ENCODE results near the gene SCARF1.

The SCARF1 gene

DNA sequence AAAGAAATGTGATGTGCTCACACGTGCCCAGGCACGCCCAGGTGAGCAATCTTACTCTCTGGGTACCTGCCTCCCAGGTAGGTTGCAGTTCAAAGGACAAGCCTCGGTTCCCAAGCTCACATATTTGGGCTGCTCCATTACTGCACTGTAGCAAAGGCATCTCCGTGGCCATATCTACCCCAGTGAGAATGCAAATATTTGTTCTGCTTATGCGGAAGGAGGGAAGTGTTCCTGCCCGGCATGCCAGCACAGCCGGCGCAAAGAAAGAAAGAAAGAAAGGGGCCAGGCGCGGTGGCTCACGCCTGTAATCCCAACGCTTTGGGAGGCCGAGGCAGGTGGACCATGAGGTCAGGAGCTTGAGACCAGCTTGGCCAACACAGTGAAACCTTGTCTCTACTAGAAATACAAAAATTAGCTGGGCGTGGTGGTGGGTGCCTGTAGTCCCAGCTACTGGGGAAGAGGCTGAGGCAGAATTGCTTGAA is 47.6 kb downstream of the SCARF1 start:
- no peak for DNase-seq

DNA sequence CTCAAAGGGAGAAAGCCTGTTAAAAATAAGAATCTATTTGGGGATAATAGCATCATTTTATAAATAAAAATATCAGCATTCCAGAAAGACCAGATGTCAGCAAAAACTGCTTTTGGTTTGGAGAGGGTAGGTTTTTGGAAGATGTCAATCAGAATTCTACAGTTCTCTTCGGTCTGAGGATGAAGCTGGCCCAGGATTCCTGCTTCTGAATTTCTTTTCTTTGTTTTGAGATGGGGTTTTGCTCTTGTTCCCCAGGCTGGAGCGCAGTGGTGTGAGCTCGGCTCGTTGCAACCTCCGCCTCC is 52.0 kb downstream of the SCARF1 start:
- no peak for DNase-seq

DNA sequence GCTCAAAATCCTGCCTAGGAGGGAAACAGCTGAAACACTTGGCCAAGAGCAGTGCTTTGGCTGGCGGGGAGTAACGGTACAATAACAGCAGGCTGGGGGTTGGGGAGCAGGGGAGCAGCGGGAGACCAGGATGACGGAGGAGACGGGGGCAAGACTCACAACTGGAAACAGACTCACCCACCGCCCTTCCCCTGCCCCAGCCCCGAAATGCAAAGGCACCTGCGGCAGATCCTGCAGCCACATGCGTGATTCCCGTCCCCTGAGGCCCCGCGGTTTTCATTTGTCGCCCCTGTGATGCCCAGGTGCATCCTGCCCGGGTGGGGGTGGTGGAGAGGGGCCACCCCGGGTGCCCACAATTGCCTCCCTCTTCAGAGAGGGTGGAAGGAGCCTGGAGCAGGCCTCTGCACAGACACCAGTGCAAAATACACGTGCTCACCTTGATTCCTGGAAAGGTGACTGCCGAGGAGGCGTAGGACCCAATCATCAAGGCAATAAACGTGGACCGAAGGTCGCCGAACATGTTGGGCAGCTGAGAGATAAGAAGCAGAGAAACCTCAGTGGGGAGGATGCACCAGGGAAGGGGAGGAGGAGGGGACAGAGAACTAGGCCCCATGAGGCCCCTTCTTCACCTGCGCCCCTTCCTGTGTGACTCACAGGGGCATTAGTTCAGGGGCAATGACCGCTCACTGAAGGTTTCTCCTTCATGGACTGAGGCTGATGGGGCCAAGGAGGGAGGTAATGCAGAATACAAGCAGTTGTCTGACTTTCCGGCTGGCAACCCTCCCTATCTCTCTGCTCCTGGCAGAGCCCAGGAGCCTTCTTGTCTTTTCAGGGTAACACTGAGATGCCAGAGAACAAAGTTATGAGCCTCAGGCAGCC is 52.5 kb downstream of the SCARF1 start:
- no peak for DNase-seq

DNA sequence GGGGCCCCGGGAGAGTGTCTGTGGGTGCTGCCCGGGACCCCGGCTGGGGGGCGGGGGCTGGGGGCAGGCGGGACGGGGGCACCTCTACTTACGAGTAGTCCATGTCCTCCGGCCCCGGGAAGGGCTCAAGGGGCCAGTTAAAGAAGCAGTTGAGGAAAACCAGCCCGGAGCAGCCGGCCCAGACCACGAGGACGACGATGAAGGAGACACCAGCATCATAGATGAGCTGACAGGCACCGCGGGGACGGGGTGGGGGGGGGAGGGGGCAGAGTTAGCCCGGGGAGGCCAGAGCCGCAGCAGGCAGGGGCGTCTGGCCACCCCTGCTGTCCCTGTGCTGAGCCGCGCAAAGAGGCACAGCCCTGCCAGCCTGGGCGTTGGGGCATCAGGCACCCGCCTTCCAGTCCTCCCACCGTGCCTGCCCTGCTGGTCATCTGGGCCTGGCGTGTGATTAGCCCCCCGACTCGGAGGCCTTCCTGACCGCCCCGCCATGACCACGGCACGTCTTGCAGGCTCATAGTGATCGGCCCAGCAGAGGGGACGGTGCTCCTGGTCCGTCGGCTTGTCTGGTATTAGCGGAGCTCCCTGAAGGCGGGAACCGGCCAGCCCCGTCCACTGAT is 54.0 kb downstream of the SCARF1 start:
- no peak for DNase-seq

DNA sequence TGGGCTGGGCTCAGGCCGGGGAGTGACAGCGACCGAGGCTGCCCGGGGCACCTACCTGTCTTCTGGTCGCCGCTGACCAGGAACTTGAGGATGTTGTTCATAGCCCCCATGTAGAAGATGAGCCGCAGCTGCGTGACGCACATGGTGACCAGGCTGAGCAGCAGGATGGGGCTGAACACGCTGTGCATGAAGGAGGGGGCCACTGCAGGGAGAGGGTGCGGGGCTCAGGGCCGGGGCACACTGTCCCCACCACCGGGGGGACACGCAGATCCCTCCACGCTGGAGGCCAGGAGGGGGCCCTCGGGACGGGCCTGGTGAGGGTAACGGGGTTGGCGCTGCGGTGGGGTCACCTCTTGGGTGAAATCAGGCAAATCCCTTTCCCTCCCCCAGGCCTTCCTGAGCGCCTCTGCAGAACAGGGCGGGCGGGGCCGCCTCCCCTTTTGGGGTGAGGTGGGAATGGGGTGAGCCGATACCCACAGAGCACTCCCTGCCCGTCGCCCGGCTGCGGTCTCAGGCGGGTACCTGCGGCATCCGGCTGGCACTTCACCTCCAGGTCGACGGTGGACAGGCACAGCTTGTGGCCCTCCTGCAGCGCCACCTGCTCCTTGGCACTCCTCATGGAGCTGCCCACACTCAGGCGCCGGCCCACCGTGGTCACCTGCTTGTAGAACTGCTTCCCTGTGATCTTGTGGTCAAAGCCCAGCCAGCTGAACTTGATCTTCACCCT is 54.6 kb downstream of the SCARF1 start:
- DNase-seq, result no peak

DNA sequence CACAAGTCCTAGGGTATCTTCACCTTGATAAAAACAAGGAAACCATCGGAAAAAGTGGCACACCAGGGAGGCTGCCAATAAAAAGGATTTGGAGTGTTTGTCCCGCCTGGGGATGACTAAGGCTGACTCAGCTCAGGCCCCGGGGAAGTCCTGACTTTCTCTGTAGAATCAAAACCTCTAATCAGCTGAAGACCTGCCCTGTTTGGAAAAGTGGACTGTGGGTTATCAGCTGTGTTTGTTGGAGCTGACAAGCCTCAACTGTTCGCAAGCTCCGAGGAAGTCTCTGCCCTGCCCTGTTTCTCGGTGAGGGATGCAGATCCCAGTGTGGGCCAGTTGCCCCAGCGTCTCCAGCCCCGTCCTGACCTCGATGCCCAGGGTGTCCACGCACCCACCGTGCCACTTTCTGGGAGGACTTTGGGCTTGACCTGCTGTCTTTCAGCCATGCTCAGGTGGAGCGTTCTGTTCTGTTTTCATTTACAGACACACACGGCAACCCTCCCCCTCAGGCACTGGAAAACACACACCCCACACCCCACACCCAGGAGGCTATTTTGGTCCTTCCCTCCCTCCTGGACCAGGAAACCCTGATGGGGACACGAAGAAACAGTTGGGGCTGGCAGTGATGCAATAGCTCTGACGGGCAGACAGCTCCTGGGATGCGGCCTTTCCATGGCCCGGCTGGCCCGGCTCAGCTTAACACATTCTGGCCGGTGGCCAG is 55.3 kb downstream of the SCARF1 start:
- no peak for DNase-seq

DNA sequence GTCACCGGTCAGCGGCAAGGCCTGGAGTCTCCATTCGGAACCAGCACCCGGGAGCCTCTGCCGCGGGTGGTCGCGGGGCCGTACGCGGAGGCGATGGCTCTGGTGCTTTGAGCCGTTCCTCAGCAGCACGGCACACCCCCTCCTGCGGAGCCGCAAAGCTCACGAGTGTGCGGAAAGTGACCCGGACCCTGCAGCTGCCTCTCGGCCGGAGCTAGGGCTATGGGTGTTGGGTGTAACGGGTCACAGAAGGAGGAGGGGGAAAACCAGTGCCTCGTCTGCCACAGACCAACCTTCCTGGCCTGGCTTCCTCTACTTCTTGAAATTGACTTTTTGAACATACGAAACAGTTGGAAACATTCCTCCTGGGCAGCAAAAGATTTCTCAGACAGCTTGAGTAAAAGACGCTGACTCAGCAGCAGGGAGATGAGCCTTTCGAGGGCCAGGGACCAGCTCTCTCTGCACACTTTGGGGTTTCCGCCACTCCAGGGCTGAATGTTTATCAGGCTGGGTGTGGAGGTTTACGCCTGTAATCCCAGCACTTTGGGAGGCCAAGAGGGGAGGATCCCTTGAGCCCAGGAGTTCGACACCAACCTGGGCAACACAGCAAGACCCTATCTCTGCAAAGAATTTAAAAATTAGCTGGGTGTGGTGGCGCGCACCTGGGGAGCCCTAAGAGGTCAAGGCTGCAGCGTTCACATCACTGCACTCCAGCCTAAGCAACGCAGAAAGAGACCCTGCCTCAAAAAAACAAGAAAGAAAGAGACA is 56.5 kb downstream of the SCARF1 start:
- no peak for DNase-seq

DNA sequence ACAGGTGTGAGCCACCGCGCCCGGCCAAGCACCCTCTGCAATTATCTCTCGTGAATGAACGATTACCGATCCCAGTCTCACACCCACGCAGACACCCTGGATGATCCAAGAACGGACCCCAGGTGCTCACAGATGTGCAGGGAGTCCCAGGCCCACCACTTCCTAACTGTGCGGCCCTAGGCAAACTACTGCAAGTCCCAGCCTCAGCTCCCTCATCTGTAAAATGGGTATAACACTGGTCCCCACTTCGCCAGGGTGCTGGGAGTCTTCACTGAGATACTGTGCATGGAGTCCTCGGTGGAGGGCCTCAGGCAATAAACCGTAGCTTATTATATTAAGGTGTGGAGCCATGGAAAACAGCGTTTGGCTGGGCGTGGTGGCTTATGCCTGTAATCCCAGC is 61.4 kb downstream of the SCARF1 start:
- DNase-seq, result no peak

All from NCI-H774 (cell line).